ENCODE measurements around the gene RAMP2.
"Not testable (repeated sequence)": the region's sequence is repeated elsewhere in the genome, so short reads cannot be mapped to it uniquely, and the experiment has no call there.

The RAMP2 gene, protein sequence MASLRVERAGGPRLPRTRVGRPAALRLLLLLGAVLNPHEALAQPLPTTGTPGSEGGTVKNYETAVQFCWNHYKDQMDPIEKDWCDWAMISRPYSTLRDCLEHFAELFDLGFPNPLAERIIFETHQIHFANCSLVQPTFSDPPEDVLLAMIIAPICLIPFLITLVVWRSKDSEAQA

GRCh38 chr17:42760652-42761581, at the start of gene RAMP2:
RAMP2 (plus strand) TSS chr17:42761227; CDS start chr17:42761262, 35 bp downstream.
- DNase-seq (ENCODE audit: low read depth in 4 of 4, low spot score in 1 of 4): no peak

DNA sequence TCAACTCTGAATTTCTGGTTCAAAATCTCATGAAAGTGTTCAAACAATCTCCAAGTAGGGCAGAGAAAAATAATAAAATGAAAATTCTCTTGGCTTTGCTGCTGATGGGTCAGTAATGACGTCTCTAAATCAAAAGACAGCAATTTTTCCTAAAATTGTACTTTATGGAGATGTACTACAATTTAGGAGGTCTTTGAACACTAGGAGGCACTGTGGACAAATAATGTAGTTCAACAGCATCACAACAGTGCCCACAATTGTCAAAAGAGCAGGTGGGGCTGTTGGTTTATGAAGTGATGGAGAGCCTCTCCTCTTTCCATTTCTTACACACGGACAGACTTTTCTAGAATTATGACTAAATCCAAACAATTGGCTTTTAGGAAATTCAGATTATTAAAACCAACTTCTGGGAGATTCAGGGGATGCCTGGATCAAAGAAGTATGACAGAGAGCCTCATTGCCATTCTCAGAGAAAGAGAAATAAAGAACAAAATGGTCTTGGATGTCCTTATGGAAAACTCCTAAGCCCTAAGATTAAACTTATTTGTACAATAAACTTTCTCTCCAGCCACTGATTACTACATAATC, 39.9 kb upstream of the RAMP2 start:
- DNase-seq (ENCODE audit: low read depth in 4 of 4, low spot score in 1 of 4): no peak

DNA sequence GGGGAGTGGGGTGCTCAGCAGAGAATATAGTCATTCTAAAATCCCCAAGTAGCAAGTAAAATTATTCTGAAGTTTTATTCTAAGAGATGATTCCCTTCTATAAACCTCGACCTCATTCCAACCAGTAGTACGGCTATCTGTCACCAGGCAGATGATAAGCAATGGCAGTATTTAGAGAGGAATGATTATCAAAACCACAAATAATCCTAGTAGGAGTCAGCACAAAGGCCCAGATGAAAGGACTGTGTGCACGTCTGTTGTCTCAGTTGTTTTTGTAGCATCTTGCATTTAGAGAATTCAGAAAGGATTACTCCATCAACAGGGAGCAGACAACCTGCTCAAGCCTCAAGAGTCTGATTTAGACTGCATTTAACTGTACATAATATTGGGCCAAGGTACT, 37.4 kb upstream of the RAMP2 start:
- DNase-seq (ENCODE audit: low read depth in 4 of 4, low spot score in 1 of 4): no peak

GRCh38 chr17:42725143-42725542, 35.9 kb upstream of the RAMP2 start:
- DNase-seq (ENCODE audit: low read depth in 4 of 4, low spot score in 1 of 4): no peak

DNA sequence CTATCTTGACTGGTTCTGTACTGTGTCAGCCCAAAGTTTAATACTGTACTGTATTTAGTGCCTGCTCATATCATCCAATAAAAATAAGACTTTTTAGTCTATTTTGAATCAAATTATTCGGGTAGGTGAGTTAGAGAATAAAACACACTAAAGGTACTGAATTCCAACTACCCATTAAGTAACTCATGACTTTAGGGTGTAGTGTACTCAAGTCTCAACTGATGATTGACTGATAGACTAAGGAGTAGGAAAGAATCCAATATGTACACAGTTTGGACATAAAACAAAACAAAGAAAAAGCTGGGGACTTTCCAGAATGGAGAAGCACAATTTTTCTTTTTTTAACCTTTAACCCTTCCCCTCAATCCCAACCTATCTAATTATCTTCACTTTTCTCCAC, 20.3 kb upstream of the RAMP2 start:
- DNase-seq (ENCODE audit: low read depth in 4 of 4, low spot score in 1 of 4): no peak

- not testable (repeated sequence) for DNase-seq (ENCODE audit: low read depth in 4 of 4, low spot score in 1 of 4)
Measured at GRCh38 chr17:42742916-42743315, 18.1 kb upstream of the RAMP2 start.

DNA sequence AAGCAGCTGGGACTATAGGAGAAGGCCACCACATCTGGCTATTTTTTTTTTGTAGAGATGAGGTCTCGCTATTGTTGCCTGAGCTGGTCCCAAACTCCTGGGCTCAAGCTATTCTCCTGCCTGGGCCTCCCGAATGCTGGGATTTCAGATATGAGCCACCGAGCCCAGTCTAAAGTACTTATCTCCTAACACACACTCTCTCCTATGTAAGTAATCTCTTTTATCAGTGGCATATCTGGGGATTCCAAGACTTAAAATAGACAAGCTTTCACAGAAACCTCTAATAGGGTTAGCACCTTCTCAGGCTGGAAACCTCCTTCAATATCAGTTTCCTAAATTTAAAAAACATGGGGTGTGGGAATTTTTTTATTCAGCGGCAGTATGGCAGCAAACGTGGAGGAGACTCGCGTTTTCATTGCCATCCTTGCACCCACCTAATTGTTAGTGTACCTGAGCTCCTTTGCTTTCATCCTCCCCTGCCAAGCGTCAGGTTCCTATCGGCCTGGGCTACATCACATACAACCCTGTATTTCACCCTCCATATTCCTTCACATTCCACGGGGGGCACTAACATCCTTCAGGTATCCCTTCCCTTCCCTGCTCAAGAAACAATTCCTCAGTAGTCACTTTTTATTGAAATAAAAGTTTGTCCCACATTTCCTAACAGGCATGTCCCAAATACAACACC, 17.3 kb upstream of the RAMP2 start:
- DNase-seq (ENCODE audit: low read depth in 4 of 4, low spot score in 1 of 4): no peak

- DNase-seq (ENCODE audit: low read depth in 4 of 4, low spot score in 1 of 4): peak; percentile 28 to 68 (median 50)
Measured at GRCh38 chr17:42744283-42744805, 16.7 kb upstream of the RAMP2 start.

DNA sequence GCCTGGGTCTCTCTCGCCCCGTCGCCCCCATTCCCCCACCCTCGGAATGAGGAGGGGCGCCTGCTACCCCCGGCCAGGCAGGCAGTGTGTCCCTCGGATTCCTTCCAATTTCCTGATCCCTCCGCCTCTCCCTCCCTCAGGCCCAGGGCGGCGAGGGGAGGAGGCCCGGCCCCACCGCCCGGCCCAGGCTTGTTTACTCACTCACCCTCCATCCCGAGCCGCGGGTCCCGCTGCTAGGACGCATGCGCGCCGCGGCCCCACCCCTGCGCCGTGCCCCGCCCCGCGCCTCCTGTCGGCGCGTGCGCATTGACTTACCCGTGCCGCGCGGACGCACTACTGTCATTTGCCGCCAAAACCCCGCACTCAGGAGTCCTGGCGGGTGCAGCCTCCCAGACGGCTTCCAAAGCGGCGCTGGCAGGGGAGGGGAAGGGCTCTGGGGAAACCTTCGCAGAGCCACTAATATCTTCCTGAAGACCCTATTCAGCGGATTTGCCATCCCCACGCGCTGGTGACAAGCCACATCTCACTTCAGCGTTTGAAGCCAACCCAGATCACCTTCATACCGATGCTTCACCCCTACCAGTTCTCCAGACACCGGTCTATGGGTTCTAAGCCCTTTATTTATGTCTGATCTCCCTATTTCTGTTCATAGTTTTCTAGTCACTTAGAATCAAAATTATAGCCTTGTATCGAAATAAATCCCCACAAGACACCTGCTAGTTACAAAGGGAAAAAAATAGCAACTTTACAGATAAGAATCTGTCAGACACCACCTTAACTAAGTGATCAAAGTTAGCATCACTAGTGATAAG, 16.0 kb upstream of the RAMP2 start, which contains the start of gene EZH1:
Gene EZH1 (minus strand): TSS at position 235 of the 812 bp plus-strand sequence. CDS start 16,099 bp downstream, outside the sequence.
- peak; percentile 72 to 86 (median 80) for DNase-seq (ENCODE audit: low read depth in 4 of 4, low spot score in 1 of 4)

DNA sequence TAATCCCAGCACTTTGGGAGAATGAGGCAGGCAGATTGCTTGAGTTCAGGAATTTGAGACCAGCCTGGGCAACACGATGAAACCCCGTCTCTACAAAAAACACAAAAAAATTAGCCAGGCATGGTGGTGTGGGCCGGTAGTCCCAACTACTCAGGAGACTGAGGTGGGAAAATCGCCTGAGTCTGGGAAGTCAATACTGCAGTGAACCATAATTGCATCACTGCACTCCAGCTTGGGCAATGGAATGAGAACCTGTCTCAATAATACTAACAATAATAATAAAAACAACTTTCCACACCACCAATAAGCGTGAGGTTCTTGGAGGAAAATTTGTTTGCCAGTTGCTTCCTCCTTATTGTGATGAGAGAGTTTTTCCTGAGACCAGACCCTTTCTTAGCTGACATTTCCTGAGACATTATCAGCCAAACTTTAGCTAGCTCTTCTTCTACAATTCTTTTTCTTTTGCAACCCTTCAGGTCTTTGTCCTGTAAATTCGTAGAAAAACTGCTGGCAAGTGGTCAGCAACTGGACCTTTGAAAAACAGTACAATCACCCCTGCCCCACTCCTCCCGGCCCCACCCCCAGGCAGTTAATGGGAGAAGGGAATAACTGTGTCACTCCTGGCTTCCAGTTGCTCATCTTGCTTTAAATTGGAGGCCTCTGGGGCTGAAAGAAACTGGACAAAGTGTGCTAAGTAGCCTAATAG, 12.7 kb upstream of the RAMP2 start:
- no peak for DNase-seq (ENCODE audit: low read depth in 4 of 4, low spot score in 1 of 4)

DNA sequence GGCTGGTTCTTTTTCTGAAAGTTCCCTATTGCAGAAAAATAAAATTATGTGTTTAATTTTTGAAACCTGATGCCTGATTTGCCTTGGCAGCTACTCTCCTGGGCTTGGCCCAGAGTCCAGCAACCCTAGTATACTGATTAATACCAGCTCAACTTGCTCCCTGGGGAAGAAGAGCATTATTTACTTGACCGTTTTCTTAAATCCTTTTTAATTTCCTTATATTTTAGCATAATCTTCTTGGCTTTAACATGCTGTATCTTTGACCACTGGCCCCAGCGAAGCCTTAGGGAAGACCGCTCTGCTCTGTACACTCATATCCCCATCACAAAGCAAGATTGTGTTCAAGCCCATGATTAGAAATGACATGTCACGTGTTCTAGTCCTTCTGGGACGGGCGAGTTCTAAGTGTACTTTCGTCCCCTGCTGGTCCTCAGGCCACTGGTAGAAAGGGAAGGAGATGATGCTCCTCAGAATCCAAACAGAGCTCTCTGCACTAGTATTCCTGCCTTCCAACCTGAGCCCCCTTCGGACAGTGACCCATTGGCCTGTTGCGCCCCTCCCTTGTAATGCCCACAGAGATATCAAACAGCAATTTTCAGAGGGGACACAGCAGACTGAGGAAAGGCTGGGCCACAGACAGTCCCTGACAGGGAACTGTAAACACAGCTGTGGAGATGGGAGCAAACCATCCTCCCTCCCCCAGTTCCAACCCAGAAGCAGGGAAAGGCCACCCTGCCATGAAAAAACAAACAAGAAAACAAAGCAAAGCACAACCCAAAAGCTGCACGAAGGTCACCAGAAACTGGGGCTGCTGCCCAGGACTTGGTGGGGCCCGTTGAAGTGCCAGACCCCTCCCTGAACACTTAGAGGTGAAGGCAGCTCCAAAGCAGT, 11.9 kb upstream of the RAMP2 start:
- DNase-seq (ENCODE audit: low read depth in 4 of 4, low spot score in 1 of 4): no peak

DNA sequence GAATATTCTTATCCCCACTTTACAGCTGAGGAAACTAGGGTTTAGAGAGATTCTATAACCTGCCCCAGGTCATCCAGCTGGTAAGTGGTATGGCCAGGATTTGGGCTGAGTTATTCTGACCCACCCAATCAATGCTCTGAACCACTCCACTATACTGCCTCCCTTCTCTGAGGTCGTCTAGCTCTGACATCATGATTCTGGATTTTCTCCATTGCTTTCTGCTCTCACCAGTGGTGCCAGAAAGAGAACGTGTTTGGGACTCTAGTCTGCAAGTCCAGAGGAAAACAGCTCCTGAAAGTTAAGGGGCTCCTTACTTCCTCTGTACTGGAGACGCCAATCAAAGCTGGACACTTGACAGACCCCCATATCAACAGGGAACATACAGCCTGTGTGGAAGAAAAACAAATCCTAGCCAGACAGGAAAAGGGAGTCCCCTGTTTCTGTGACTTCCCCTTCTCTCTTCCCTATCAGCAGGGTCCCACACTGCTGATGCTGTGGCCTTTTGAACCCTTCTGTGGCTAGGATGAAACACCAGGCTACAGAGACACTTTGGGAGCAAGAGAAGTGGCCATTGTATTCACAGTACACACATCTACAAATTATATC, 10.2 kb upstream of the RAMP2 start:
- no peak for DNase-seq (ENCODE audit: low read depth in 4 of 4, low spot score in 1 of 4)

DNA sequence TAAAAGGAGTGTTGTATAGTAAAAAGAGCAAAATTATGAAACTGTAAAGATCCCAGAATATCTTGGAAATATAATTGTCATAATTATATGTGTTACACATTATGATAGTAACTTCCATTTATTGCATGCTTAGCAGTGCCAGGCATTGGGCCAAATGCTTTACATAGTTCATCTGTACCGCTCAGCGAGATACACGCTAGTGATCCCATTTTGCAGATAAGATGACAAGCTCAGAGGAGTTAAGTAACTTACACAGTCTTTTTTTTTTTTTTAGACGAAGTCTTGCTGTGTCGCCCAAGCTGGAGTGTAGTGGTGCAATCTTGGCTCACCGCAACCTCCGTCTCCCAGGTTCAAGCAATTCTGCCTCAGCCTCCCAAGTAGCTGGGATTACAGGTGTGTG, 9.4 kb upstream of the RAMP2 start:
- no peak for DNase-seq (ENCODE audit: low read depth in 4 of 4, low spot score in 1 of 4)

DNA sequence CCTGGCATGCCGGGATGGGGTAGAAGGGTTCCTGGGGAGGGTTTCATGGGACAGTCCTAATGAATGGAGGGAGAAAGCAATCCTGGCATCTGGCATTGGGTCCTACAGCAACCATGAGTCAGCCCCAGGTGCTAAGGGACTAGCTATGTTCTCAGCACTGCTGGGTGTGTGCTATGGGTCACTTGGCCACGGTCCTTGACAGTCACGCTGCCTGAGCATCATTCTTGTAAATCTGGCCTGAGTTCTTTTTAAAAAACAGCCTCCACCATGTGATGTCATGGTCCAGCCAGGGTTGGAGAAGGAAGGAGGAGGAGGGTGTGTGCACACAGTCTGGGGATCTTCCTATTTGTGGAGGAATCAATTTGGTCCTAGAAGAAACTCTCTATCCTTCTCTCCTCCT, 6.2 kb upstream of the RAMP2 start:
- DNase-seq (ENCODE audit: low read depth in 4 of 4, low spot score in 1 of 4): no peak

GRCh38 chr17:42759982-42760651, 910 bp upstream of the RAMP2 start:
- DNase-seq (ENCODE audit: low read depth in 4 of 4, low spot score in 1 of 4): no peak

DNA sequence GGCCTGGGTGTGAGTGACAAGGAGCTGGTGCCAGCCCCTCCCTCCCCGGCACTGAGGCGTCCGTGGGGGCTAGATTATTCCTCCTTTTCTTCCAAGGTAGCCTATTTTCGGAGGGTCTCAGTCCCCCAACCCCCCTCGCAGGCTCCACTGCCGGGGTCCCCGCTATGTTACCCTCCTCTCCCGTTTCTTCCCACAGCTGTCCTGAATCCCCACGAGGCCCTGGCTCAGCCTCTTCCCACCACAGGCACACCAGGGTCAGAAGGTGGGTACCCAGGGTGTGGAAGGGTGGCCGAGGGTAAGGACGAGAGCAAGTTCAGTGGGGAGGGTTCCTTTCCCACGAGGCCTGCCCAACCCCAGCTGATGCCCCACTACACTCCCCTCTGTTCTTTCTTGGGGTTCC, 611 bp downstream of the RAMP2 start:
- no peak for DNase-seq (ENCODE audit: low read depth in 4 of 4, low spot score in 1 of 4)

DNA sequence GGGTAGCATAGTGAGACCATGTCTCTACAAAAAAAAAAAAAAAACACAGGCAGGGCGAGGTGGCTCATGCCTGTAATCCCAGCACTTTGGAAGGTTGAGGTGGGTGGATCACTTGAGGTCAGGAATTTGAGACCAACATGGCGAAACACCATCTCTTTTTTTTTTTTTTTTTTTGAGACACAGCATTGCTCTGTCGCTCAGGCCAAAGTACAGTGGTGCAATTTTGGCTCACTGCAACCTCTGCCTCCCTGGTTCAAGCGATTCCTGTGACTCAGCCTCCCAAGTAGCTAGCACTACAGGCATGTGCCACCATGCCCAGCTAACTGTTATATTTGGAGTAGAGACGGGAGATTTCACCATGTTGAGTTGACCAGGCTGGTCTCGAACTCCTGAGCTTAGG, 5.1 kb downstream of the RAMP2 start:
- no peak for DNase-seq (ENCODE audit: low read depth in 4 of 4, low spot score in 1 of 4)

GRCh38 chr17:42767512-42767911, 6.5 kb downstream of the RAMP2 start:
- DNase-seq (ENCODE audit: low read depth in 4 of 4, low spot score in 1 of 4): no peak

Measured in stimulated activated CD4-positive, alpha-beta T cell treated with anti-CD3 and anti-CD28 coated beads, Interleukin-1b, Interleukin-23, amount 100 ng/mL, for 24 hours (primary cell).